ENCODE measurements around the gene PNMT.

Gene PNMT

DNA sequence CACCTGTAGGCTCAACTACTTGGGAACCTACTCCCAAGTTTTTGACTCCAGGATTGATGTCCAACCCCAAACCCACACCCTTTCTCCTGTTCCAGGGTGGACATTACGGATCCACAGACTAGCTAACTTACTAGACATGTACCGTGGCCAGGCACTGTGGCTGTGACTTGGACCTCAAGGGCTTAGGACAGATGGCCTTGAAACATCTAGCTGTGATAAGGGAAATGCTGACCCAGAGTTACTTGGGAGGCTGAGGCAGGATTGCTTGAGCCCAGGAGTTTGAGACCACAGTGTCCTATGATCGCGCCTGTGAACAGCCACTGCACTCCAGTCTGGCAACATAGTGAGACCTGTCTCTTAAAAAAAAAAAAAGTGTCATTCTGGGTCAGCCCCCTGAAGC lies 27.2 kb upstream of the PNMT start:
- no peak for DNase-seq (ENCODE audit: extremely low spot score)
- CTCF ChIA-PET: interaction anchor here (5.7 kb wide), 1 partner anchor 13 kb away, joined by 39 read pairs; no protein-coding TSS in a partner anchor
- POLR2A ChIA-PET: no interaction called here
- TF ChIP-seq L3MBTL2 (conservative IDR thresholded peaks at IDR 0.05): no peak
- TF ChIP-seq BHLHE40 (IDR thresholded peaks at IDR 0.05; ENCODE audit: borderline replicate concordance): no peak
- no peak for TF ChIP-seq CTBP1 (IDR thresholded peaks at IDR 0.05; ENCODE audit: borderline replicate concordance)

DNA sequence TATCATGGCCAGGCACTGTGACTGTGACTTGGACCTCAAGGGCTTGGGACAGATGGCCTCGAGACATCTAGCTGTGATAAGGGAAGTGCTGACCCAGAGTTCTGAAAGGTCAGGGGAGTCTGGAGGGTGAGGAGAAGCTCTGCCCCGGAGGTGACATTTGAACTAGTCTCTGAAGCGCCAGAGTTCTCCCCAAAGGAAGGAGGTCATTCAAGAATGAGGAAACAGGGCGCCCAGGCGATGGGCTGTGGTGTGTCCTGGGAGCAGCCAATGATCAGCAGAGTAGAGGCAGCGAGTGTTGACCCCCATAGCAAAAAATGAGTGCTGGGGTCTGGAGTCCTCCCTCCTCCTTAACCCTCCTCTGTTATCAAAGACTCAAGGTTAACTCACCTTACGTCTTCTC lies 26.4 kb upstream of the PNMT start:
- CTCF ChIA-PET: interaction anchor here (5.7 kb wide), 1 partner anchor 12 kb away, joined by 39 read pairs; no protein-coding TSS in a partner anchor
- POLR2A ChIA-PET: no interaction called here
- TF ChIP-seq FOXM1 (IDR thresholded peaks at IDR 0.05; ENCODE audit: borderline replicate concordance) (no peak), HDGF (IDR thresholded peaks at IDR 0.05; ENCODE audit: borderline replicate concordance) (no peak), TARDBP (IDR thresholded peaks at IDR 0.05) (no peak), ARNT (IDR thresholded peaks at IDR 0.05) (no peak), SP1 (IDR thresholded peaks at IDR 0.05) (no peak), FOXA1 (IDR thresholded peaks at IDR 0.05) (no peak), SUZ12 (IDR thresholded peaks at IDR 0.05) (no peak), NFRKB (IDR thresholded peaks at IDR 0.05) (no peak), ELF4 (IDR thresholded peaks at IDR 0.05) (no peak), LEF1 (IDR thresholded peaks at IDR 0.05; ENCODE audit: borderline replicate concordance) (no peak)
- TF ChIP-seq, protein P1, sequence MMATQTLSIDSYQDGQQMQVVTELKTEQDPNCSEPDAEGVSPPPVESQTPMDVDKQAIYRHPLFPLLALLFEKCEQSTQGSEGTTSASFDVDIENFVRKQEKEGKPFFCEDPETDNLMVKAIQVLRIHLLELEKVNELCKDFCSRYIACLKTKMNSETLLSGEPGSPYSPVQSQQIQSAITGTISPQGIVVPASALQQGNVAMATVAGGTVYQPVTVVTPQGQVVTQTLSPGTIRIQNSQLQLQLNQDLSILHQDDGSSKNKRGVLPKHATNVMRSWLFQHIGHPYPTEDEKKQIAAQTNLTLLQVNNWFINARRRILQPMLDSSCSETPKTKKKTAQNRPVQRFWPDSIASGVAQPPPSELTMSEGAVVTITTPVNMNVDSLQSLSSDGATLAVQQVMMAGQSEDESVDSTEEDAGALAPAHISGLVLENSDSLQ (IDR thresholded peaks at IDR 0.05): no peak
- DNase-seq (ENCODE audit: extremely low spot score): no peak

DNA sequence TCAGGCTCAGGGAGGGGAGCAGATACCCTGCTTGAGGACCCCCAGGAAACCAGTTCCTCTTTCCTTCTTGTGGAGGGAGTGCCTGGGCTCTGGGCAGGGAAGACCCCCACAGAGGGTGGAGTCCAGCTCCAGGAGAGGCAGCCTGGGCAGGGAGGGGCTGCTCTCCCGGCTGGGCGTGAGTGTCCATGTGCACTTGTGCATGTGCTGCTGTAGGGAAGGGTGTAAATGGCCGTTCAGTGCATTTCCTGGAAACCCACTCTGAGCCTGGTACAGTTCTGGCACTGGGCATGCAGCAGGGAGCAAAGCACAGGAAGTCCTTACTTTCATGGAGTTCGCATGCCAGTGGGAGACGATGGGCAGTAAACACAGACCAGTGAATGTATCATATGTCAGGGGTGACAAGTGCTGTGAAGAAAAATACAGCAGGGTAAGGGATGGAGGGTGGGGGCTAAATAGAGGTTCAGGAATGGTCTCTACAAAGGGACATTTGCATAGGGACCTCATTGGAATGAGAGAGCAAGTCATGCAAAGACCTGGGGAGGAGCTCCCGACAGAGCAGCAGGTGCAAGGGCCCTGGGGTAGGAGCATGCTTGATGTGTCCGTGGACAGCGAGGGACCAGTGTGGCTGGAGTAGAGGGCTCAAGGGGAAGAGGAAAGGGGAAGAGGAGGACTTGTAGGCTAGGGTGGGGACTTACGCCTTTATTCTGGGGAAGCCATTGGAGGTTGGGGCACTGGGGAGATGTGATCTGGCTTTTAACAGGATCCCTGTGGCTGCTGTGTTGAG lies 25.8 kb upstream of the PNMT start:
- no peak for TF ChIP-seq SP1 (IDR thresholded peaks at IDR 0.05)
- no peak for TF ChIP-seq LEF1 (IDR thresholded peaks at IDR 0.05; ENCODE audit: borderline replicate concordance)
- TF ChIP-seq HDGF (IDR thresholded peaks at IDR 0.05; ENCODE audit: borderline replicate concordance): no peak
- ChIA-PET POLR2A (no interaction called here), CTCF (interaction anchor here (5.7 kb wide), 1 partner anchor 11 kb away, joined by 39 read pairs; no protein-coding TSS in a partner anchor)
- no peak for DNase-seq (ENCODE audit: extremely low spot score)

DNA sequence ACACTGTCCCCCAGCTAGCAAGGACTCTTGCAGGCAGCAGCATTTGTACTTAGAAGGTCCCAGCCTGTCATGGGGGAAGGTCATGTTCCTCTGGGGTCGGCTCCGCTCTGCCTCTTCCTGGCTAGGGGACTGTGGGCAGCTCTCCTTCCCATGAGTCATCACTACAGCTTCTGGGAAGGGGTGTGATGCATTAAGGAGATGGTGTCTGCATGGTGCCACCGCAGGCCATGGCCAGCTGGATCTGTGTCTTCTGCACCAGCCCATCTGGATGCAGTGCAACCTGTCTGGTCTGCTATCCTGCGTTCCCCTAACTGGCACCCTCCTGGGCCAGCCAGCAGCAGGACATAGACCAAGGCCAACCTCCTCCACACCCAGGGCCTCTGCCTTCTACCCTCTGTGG lies 25.0 kb upstream of the PNMT start:
- CTCF ChIA-PET: interaction anchor here (5.7 kb wide), 1 partner anchor 11 kb away, joined by 39 read pairs; no protein-coding TSS in a partner anchor
- no peak for DNase-seq (ENCODE audit: extremely low spot score)
- POLR2A ChIA-PET: no interaction called here
- TF ChIP-seq FOXA1 (IDR thresholded peaks at IDR 0.05) (no peak), ELF4 (IDR thresholded peaks at IDR 0.05) (no peak), LEF1 (IDR thresholded peaks at IDR 0.05; ENCODE audit: borderline replicate concordance) (no peak), FOXK2 (IDR thresholded peaks at IDR 0.05) (no peak), HDGF (IDR thresholded peaks at IDR 0.05; ENCODE audit: borderline replicate concordance) (no peak), SUZ12 (IDR thresholded peaks at IDR 0.05) (no peak), CTBP1 (IDR thresholded peaks at IDR 0.05; ENCODE audit: borderline replicate concordance) (no peak), ZNF384 (IDR thresholded peaks at IDR 0.05) (no peak), L3MBTL2 (conservative IDR thresholded peaks at IDR 0.05) (no peak), FOXM1 (IDR thresholded peaks at IDR 0.05; ENCODE audit: borderline replicate concordance) (no peak)

DNA sequence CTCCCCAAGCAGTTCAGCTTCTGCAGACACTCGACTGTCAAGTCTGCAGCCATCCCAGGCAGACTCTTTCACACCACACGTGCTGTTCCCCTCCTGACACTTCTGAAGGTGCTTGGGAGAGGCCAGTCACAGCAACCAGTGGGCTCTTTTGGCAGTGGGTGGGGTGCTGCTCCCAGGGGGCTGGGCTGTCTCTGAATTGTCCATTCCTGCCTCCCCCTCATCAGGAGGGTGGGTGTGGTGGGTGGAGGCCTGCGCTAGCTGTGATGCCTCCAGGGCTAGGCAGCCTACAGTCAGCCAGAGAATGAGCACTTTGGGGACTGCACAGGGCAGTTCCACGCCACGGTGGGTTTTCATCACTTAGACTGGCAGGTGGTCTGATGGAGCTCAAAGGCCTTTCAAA lies 21.0 kb upstream of the PNMT start:
- DNase-seq (ENCODE audit: extremely low spot score): no peak
- ChIA-PET CTCF (no interaction called here), POLR2A (interaction anchor here (2.0 kb wide), 1 partner anchor 9 kb away, joined by 7 read pairs; no protein-coding TSS in a partner anchor)
- TF ChIP-seq HDGF (IDR thresholded peaks at IDR 0.05; ENCODE audit: borderline replicate concordance) (no peak), FOXK2 (IDR thresholded peaks at IDR 0.05) (no peak), ARNT (IDR thresholded peaks at IDR 0.05) (no peak), TARDBP (IDR thresholded peaks at IDR 0.05) (no peak), ZNF384 (IDR thresholded peaks at IDR 0.05) (no peak), L3MBTL2 (conservative IDR thresholded peaks at IDR 0.05) (no peak), FOXM1 (IDR thresholded peaks at IDR 0.05; ENCODE audit: borderline replicate concordance) (no peak), ELF4 (IDR thresholded peaks at IDR 0.05) (no peak), SUZ12 (IDR thresholded peaks at IDR 0.05) (no peak), NFRKB (IDR thresholded peaks at IDR 0.05) (no peak), FOXA1 (IDR thresholded peaks at IDR 0.05) (no peak), BHLHE40 (IDR thresholded peaks at IDR 0.05; ENCODE audit: borderline replicate concordance) (no peak), SP1 (IDR thresholded peaks at IDR 0.05) (no peak)
- TF ChIP-seq, protein P1 (IDR thresholded peaks at IDR 0.05): no peak

DNA sequence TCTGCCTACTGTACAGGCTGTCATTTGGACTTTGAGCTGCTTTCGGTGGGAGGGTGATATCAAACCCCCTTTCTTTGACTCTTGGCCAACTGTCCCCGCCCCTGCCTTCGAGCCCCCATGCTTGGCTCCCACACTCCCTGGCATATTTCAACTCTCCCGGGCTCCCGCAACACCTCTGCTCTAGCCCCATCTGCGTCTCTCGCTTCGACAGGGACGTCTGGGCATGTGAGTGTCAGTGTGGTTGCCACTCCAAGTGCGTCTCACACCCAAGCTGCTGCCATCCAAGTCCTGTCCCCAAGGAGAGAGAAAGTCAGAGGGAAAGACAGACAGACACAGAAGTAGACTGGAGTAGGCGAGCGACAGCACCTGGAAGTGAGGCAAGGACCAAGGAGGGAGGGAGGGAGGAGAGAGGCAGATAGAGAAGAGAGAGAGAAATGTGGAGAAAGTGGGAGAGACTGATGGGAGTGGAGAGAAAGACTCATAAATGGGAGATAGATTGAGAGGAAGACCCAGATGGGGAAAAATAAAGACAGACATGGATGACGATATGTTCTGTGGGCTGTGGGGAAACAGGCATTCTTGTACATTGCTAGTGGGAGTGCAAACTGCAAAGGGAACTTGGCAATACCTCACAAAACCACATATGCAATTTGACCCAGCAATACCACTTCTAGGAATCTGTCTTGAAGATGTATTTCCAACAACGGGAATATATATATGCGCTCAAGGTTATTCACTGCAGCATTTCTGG lies 19.5 kb upstream of the PNMT start:
- no peak for DNase-seq (ENCODE audit: extremely low spot score)
- POLR2A ChIA-PET: no interaction called here
- CTCF ChIA-PET: no interaction called here
- TF ChIP-seq L3MBTL2 (conservative IDR thresholded peaks at IDR 0.05) (no peak), ARNT (IDR thresholded peaks at IDR 0.05) (no peak), FOXA1 (IDR thresholded peaks at IDR 0.05) (no peak), BHLHE40 (IDR thresholded peaks at IDR 0.05; ENCODE audit: borderline replicate concordance) (no peak), FOXK2 (IDR thresholded peaks at IDR 0.05) (no peak), HDGF (IDR thresholded peaks at IDR 0.05; ENCODE audit: borderline replicate concordance) (no peak), TARDBP (IDR thresholded peaks at IDR 0.05) (no peak), FOXM1 (IDR thresholded peaks at IDR 0.05; ENCODE audit: borderline replicate concordance) (no peak), ZNF384 (IDR thresholded peaks at IDR 0.05) (no peak), ELF4 (IDR thresholded peaks at IDR 0.05) (no peak), SP1 (IDR thresholded peaks at IDR 0.05) (no peak), SUZ12 (IDR thresholded peaks at IDR 0.05) (no peak), NFRKB (IDR thresholded peaks at IDR 0.05) (no peak), LEF1 (IDR thresholded peaks at IDR 0.05; ENCODE audit: borderline replicate concordance) (no peak), CTBP1 (IDR thresholded peaks at IDR 0.05; ENCODE audit: borderline replicate concordance) (no peak)
- TF ChIP-seq, protein P1 (IDR thresholded peaks at IDR 0.05): no peak
